ENCODE data around the gene UTP25. TPM values are rescaled to one million over a fixed set of nuclear protein-coding genes. Genes with fewer than 3 reads are reported as not detected.
"Not testable (repeated sequence)": the region's sequence is repeated elsewhere in the genome, so short reads cannot be mapped to it uniquely, and the experiment has no call there.

Gene UTP25
- total RNA-seq, 1 experiment from 2014 or later: 14.3 TPM

DNA sequence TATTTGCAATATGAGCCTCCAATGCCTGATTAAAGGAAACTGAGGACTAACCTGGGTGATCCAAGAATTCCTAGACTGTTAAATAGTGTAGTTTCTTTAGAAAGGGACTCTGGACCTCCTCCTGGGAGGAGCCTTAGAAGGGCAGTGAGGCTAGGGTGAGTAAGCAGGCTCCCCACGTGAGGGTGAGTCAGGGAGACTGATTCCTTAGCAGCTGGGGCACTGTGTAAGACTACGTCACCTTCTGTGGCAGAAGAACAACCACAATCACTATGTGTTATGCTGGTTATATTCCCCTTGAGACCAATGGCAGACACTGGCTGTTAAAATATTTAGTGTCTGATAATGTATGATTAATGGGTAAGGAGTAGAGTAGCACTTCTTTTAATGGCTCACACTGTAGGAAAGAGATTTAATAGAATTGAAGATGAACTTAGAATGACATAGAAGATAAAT, 56.9 kb downstream of the UTP25 start:
- H3K36me3 ChIP-seq (ENCODE audit: low read depth, low read length): no peaks in the 10 kb centered on the region
- H3K9me2 ChIP-seq (replicated peaks; ENCODE audit: low read length): no peaks in the 10 kb centered on the region
- no TSS peak for BruUV-seq (replicated peaks)
- no peak overlapping the region for H2AFZ ChIP-seq (ENCODE audit: low read length)
- ChIA-PET CTCF (interaction anchor here (0.6 to 1.0 kb wide), 2 partner anchors 9 to 500 kb away, joined by 3 to 5 read pairs; no protein-coding TSS in a partner anchor), POLR2A (ENCODE audit: unreplicated experiment) (no interaction called here)
- intact Hi-C loops (cut with micrococcal nuclease): no loop called here
- H3K4me1 ChIP-seq (ENCODE audit: insufficient read depth, low read length): peaks cover 38% of the 10 kb centered on the region
- no peaks in the 10 kb centered on the region for H3K79me2 ChIP-seq (ENCODE audit: low read length)
- peak overlapping the region; percentile 74 for H3K27ac ChIP-seq (ENCODE audit: low read length)
- peak overlapping the region; percentile 38 for H3K9ac ChIP-seq (ENCODE audit: low read length)
- no peaks in the 10 kb centered on the region for H3F3A ChIP-seq (ENCODE audit: low read length, unreplicated experiment)
- DNase-seq (peak; percentile 98), ATAC-seq (peak; percentile 98)
- no peaks in the 10 kb centered on the region for H4K20me1 ChIP-seq (ENCODE audit: low read length)
- no peaks in the 10 kb centered on the region for H3K9me3 ChIP-seq (ENCODE audit: low read length)
- TF ChIP-seq EZH2 (IDR thresholded peaks at IDR 0.05; ENCODE audit: low read length, unreplicated experiment) (no peak), EZH2phosphoT487 (IDR thresholded peaks at IDR 0.05; ENCODE audit: borderline replicate concordance, low read length) (no peak)
- TF ChIP-seq, protein P1, sequence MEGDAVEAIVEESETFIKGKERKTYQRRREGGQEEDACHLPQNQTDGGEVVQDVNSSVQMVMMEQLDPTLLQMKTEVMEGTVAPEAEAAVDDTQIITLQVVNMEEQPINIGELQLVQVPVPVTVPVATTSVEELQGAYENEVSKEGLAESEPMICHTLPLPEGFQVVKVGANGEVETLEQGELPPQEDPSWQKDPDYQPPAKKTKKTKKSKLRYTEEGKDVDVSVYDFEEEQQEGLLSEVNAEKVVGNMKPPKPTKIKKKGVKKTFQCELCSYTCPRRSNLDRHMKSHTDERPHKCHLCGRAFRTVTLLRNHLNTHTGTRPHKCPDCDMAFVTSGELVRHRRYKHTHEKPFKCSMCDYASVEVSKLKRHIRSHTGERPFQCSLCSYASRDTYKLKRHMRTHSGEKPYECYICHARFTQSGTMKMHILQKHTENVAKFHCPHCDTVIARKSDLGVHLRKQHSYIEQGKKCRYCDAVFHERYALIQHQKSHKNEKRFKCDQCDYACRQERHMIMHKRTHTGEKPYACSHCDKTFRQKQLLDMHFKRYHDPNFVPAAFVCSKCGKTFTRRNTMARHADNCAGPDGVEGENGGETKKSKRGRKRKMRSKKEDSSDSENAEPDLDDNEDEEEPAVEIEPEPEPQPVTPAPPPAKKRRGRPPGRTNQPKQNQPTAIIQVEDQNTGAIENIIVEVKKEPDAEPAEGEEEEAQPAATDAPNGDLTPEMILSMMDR (conservative IDR thresholded peaks at IDR 0.05; ENCODE audit: low read depth, low read length): no peak
- no peaks in the 10 kb centered on the region for H3K27me3 ChIP-seq (ENCODE audit: low read length)
- H3K4me2 ChIP-seq (ENCODE audit: low read length): peak overlapping the region; percentile 66
- no peak overlapping the region for H3K4me3 ChIP-seq (ENCODE audit: low read length)

DNA sequence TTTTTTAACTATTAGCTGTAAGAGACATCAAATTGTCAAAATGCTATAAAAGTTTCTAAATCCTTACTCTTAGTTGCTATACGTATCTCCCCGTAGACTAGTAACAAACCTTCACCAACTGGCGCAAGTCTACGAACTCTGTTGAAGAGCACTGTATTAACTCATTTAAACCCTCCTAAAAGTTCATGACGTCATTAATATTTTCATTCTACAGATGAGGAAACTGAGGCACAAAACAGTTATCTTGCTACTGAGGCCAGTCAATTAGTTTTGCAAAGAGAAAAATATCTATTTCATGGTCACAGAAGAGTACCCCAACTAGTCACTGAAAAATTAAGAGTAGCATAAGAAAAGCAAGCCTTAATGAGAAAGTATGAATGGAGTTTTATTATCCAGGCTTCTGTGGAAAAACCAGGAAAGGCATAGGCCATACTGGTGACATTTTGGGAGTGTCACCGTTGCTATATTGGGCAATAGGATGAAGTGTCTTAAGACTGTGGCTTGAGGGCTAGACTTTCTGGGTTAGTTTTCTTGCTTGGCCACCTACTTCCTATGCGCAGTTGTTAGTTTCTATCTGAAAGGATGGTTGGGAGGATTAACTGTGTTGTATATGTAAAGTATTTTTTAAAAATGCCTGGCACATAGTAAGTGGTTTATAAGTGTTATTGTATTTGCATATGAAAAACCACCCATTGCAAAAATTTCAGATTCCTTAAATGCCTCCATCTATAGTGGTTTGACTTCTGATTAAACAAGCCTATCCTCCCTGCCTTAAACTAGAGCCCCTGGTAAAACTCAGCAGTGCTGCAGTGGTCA, 57.8 kb downstream of the UTP25 start:
- DNase-seq (peak; percentile 1), ATAC-seq (no peak)
- intact Hi-C loops (cut with micrococcal nuclease): loop anchor here (1.0 kb wide), 2 partner anchors 25 to 104 kb away; no protein-coding TSS in a partner anchor
- Histone ChIP-seq H3K4me2 (ENCODE audit: low read length) (no peak overlapping the region), H3K79me2 (ENCODE audit: low read length) (no peaks in the 10 kb centered on the region), H2AFZ (ENCODE audit: low read length) (no peak overlapping the region), H3K9me3 (ENCODE audit: low read length) (no peaks in the 10 kb centered on the region), H3K36me3 (ENCODE audit: low read depth, low read length) (no peaks in the 10 kb centered on the region), H3K4me3 (ENCODE audit: low read length) (no peak overlapping the region), H4K20me1 (ENCODE audit: low read length) (no peaks in the 10 kb centered on the region), H3K27me3 (ENCODE audit: low read length) (no peaks in the 10 kb centered on the region), H3K9me2 (replicated peaks; ENCODE audit: low read length) (no peaks in the 10 kb centered on the region), H3F3A (ENCODE audit: low read length, unreplicated experiment) (no peaks in the 10 kb centered on the region), H3K27ac (ENCODE audit: low read length) (peak overlapping the region; percentile 63), H3K9ac (ENCODE audit: low read length) (0 out of 2 replicates have a peak overlapping the region, but pooled peaks have one; percentile 2), H3K4me1 (ENCODE audit: insufficient read depth, low read length) (peaks cover 35% of the 10 kb centered on the region)
- BruUV-seq (replicated peaks): no TSS peak
- CTCF ChIA-PET: interaction anchor here (0.5 to 1.0 kb wide), 4 partner anchors 10 to 65 kb away, joined by 3 to 4 read pairs (median 3); no protein-coding TSS in a partner anchor
- POLR2A ChIA-PET (ENCODE audit: unreplicated experiment): interaction anchor here (0.6 kb wide), 1 partner anchor 216 kb away, joined by 6 read pairs; no protein-coding TSS in a partner anchor
- TF ChIP-seq EZH2 (IDR thresholded peaks at IDR 0.05; ENCODE audit: low read length, unreplicated experiment) (no peak), EZH2phosphoT487 (IDR thresholded peaks at IDR 0.05; ENCODE audit: borderline replicate concordance, low read length) (no peak)
- TF ChIP-seq, protein P1 (conservative IDR thresholded peaks at IDR 0.05; ENCODE audit: low read depth, low read length): no peak

DNA sequence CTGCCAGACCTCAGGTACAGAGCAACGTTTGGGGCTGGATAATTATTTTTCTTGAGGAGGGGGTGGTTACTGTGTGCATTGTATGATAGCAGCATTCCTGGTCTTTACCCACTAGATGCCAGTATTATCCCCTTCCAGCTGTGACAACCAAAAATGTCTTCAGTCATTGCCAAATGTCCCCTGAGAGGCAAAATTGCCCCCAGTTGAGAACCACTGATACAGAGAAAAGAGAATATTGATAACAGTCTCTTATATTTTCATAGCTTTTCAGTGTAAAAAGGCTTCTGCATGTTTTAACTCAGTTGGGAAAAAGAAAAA, 58.4 kb downstream of the UTP25 start:
- no peak overlapping the region for H3K4me3 ChIP-seq (ENCODE audit: low read length)
- H3K27ac ChIP-seq (ENCODE audit: low read length): no peak overlapping the region
- peaks cover 41% of the 10 kb centered on the region for H3K4me1 ChIP-seq (ENCODE audit: insufficient read depth, low read length)
- H3K9me3 ChIP-seq (ENCODE audit: low read length): no peaks in the 10 kb centered on the region
- H3K36me3 ChIP-seq (ENCODE audit: low read depth, low read length): no peaks in the 10 kb centered on the region
- TF ChIP-seq, protein P1 (conservative IDR thresholded peaks at IDR 0.05; ENCODE audit: low read depth, low read length): peak; percentile 73
- TF ChIP-seq EZH2phosphoT487 (IDR thresholded peaks at IDR 0.05; ENCODE audit: borderline replicate concordance, low read length) (no peak), EZH2 (IDR thresholded peaks at IDR 0.05; ENCODE audit: low read length, unreplicated experiment) (no peak)
- no peaks in the 10 kb centered on the region for H3F3A ChIP-seq (ENCODE audit: low read length, unreplicated experiment)
- ChIA-PET POLR2A (ENCODE audit: unreplicated experiment) (no interaction called here), CTCF (interaction anchor here (0.7 kb wide), 2 partner anchors 26 to 64 kb away, joined by 3 read pairs; no protein-coding TSS in a partner anchor)
- H3K27me3 ChIP-seq (ENCODE audit: low read length): no peaks in the 10 kb centered on the region
- no TSS peak for BruUV-seq (replicated peaks)
- H3K4me2 ChIP-seq (ENCODE audit: low read length): no peak overlapping the region
- no peak overlapping the region for H3K9ac ChIP-seq (ENCODE audit: low read length)
- no peaks in the 10 kb centered on the region for H3K79me2 ChIP-seq (ENCODE audit: low read length)
- no peak overlapping the region for H2AFZ ChIP-seq (ENCODE audit: low read length)
- H3K9me2 ChIP-seq (replicated peaks; ENCODE audit: low read length): no peaks in the 10 kb centered on the region
- intact Hi-C loops (cut with micrococcal nuclease): loop anchor here (1.0 kb wide), 2 partner anchors 26 to 103 kb away; no protein-coding TSS in a partner anchor
- ATAC-seq: no peak
- DNase-seq: peak; percentile 58
- H4K20me1 ChIP-seq (ENCODE audit: low read length): no peaks in the 10 kb centered on the region

DNA sequence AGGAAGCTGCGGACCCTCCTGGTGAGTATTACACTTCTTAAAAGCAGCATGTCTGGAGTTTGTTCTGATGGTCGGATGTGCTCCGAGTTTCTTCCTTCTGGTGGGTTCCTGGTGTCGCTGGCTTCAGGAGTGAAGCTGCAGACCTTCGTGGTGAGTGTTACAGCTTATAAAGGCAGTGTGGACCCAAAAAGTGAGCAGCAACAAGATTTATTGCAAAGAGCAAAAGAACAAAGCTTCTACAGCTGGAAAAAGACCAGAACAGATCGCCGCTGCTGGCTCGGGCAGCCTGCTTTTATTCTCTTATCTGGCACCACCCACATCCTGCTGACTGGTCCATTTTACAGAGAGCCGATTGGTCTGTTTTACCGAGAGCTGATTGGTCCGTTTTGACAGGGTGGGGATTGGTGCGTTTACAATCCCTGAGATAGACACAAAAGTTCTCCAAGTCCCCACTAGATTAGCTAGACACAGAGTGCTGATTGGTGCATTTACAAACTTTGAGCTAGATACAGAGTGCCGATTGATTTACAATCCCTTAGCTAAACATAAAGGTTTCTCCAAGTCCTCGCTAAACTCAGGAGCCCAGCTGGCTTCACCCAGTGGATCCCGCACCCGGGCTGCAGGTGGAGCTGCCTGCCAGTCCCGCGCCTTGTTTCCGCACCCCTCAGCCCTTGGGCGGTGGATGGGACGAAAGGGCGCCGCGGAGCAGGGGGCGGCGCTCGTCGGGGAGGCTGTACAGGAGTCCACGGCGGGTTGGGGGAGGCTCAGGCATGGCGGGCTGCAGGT, 60.7 kb downstream of the UTP25 start:
- POLR2A ChIA-PET (ENCODE audit: unreplicated experiment); H3K9me3 ChIP-seq (ENCODE audit: low read length); H4K20me1 ChIP-seq (ENCODE audit: low read length); H3F3A ChIP-seq (ENCODE audit: low read length, unreplicated experiment); H2AFZ ChIP-seq (ENCODE audit: low read length); ATAC-seq; H3K36me3 ChIP-seq (ENCODE audit: low read depth, low read length); H3K9ac ChIP-seq (ENCODE audit: low read length); intact Hi-C loops (cut with micrococcal nuclease); H3K27me3 ChIP-seq (ENCODE audit: low read length); H3K4me3 ChIP-seq (ENCODE audit: low read length); H3K9me2 ChIP-seq (replicated peaks; ENCODE audit: low read length); BruUV-seq (replicated peaks); H3K79me2 ChIP-seq (ENCODE audit: low read length); CTCF ChIA-PET; H3K27ac ChIP-seq (ENCODE audit: low read length); DNase-seq; H3K4me2 ChIP-seq (ENCODE audit: low read length): not testable (repeated sequence)
- H3K4me1 ChIP-seq (ENCODE audit: insufficient read depth, low read length): peaks cover 43% of the 10 kb centered on the region
